K562 (cell line): ENCODE results near the gene DNAJB14. TPM values are rescaled to one million over a fixed set of nuclear protein-coding genes. Genes with fewer than 3 reads are reported as not detected.

ENCODE experiments used
- ATAC-seq: fragments of 200-7000 bp; cut with Tn5 transposase; 3 replicates; pipeline ENCODE4 v1.9.1; 2020; ENCODE audit warnings: moderate library complexity
- BruUV-seq: library from RNA; stranded (reverse); fragments of 400-500 nt; replicated peaks from 2 replicates; lab custom pipeline; 2021; lab: Mats Ljungman, UMichigan
- CTCF ChIA-PET: fragments of 300-600 bp; formaldehyde crosslinking; extraction: SDS; loops from one replicate; lab custom pipeline; 2021; ENCODE audit warnings: low intra/inter-chr PET ratio; lab: Yijun Ruan, JAX
- POLR2A ChIA-PET: fragments of 300-600, 350-650 bp; sonication (Branson Sonifier 250); formaldehyde crosslinking; extraction: SDS; loops from one replicate; lab custom pipeline; 2021; ENCODE audit warnings: antibody characterized with exemption, inconsistent platforms; lab: Yijun Ruan, JAX
- DNase-seq, 4 experiments: peaks; one replicate each; pipeline versions ENCODE4 v3.0.0 to v3.0.0-alpha.2; 2011 to 2018; ENCODE audit warnings: low spot score in 3 of 4, mixed read lengths in 3 of 4; ENCODE audit errors: extremely low read depth in 1 of 4
- FAIRE-seq: peaks from 2 replicates; lab custom pipeline; 2011; peaks lifted over from hg19 to GRCh38; lab: Jason Lieb, UNC
- H2AFZ ChIP-seq: 2 replicates; pipeline ENCODE4 v1.6.0; 2011; ENCODE audit warnings: low read depth, low read length, control low read depth, inconsistent platforms
- H3K27ac ChIP-seq: fragments of 200-600 bp; 3 replicates; pipeline ENCODE4 v1.8.0; 2011; ENCODE audit warnings: low read depth, mild to moderate bottlenecking, control low read depth, inconsistent platforms, low read length, moderate library complexity, mixed read lengths; ENCODE audit errors: extremely low read depth
- H3K27me3 ChIP-seq, 2 experiments: fragments of 300-600 bp in 1 of 2; 2 replicates in 1 of 2; 3 replicates in 1 of 2; pipeline versions ENCODE4 v1.6.0 to v1.8.0; 2011; ENCODE audit warnings: inconsistent platforms in 2 of 2, low read length in 2 of 2, mild to moderate bottlenecking in 1 of 2, mixed read lengths in 1 of 2, moderate library complexity in 1 of 2; ENCODE audit not compliant: control insufficient read depth in 2 of 2, insufficient read depth in 2 of 2
- H3K36me3 ChIP-seq: fragments of 300-600 bp; 3 replicates; pipeline ENCODE4 v1.8.0; 2011; ENCODE audit warnings: mild to moderate bottlenecking, low read length, inconsistent platforms; ENCODE audit not compliant: control insufficient read depth, insufficient read depth
- H3K4me1 ChIP-seq, 2 experiments: fragments of 200-600 bp in 1 of 2; replicated peaks in 1 of 2; 2 replicates in 1 of 2; 3 replicates in 1 of 2; pipeline versions ENCODE4 v1.5.1 to v1.8.0; 2011; ENCODE audit warnings: inconsistent platforms in 2 of 2, low read length in 2 of 2, mild to moderate bottlenecking in 1 of 2, mixed read lengths in 1 of 2, moderate library complexity in 1 of 2; ENCODE audit not compliant: control insufficient read depth in 2 of 2, insufficient read depth in 2 of 2
- H3K4me2 ChIP-seq: 2 replicates; pipeline ENCODE4 v1.6.1; 2011; ENCODE audit warnings: low read length, control low read depth, inconsistent platforms, mixed read lengths; ENCODE audit not compliant: insufficient read depth
- H3K4me3 ChIP-seq: fragments of 200-600 bp; sonication (generic), shearing (Covaris generic); 2 replicates; pipeline ENCODE4 v1.5.1; 2016; ENCODE audit warnings: control low read depth, inconsistent platforms
- H3K79me2 ChIP-seq: fragments of 200-600 bp; 3 replicates; pipeline ENCODE4 v1.8.0; 2011; ENCODE audit warnings: low read length, inconsistent platforms; ENCODE audit not compliant: control insufficient read depth, insufficient read depth
- H3K9ac ChIP-seq, 2 experiments: 2 replicates each; pipeline versions ENCODE4 v1.6.0 to v1.6.1; 2011; ENCODE audit warnings: low read depth in 2 of 2, low read length in 2 of 2, control low read depth in 1 of 2, inconsistent platforms in 1 of 2, mild to moderate bottlenecking in 1 of 2, mixed read lengths in 1 of 2; ENCODE audit not compliant: insufficient read depth in 1 of 2
- H3K9me1 ChIP-seq: one replicate; pipeline ENCODE4 v1.6.0; 2011; ENCODE audit warnings: inconsistent platforms, mild to moderate bottlenecking, low read length, moderate library complexity; ENCODE audit not compliant: control insufficient read depth, insufficient read depth
- H3K9me3 ChIP-seq: replicated peaks from 2 replicates; pipeline ENCODE4 v1.5.1; 2011; ENCODE audit warnings: low read depth, low read length, inconsistent platforms; ENCODE audit not compliant: control insufficient read depth, insufficient read depth
- H4K20me1 ChIP-seq: replicated peaks from 2 replicates; pipeline ENCODE4 v1.6.1; 2011; ENCODE audit warnings: low read length, inconsistent platforms, mixed read lengths; ENCODE audit not compliant: control insufficient read depth, insufficient read depth
- CREBBP ChIP-seq: IDR thresholded peaks from one replicate; pipeline ENCODE4 v1.6.1; 2012; ENCODE audit warnings: low read depth, mild to moderate bottlenecking, control low read depth, inconsistent platforms, low read length
- DMBX1 ChIP-seq: fragments of 250-450 bp; sonication (Bioruptor Pico); IDR thresholded peaks from 2 replicates; pipeline ENCODE4 v1.8.0; 2022; ENCODE audit warnings: inconsistent platforms, mild to moderate bottlenecking, moderate library complexity, borderline replicate concordance
- GTF2E2 ChIP-seq: fragments of 200-800 bp; sonication (Bioruptor generic); IDR thresholded peaks from 2 replicates; pipeline ENCODE4 v1.6.1; 2016; ENCODE audit warnings: missing genetic modification characterization, missing compliant biosample characterization
- HMG20A ChIP-seq: fragments of 450-650 bp; formaldehyde crosslinking; conservative IDR thresholded peaks from 2 replicates; pipeline ENCODE4 v1.4.0; 2020; ENCODE audit warnings: mild to moderate bottlenecking, mixed read lengths
- MLLT1 ChIP-seq, 2 experiments: fragments of 450-650 bp; IDR thresholded peaks; 2 replicates each; pipeline ENCODE4 v1.6.1; 2016
- NUFIP1 ChIP-seq: fragments of 450-650 bp; IDR thresholded peaks from 2 replicates; pipeline ENCODE4 v1.6.1; 2018; ENCODE audit not compliant: partially characterized antibody
- SMAD1 ChIP-seq: fragments of 150-350 bp; IDR thresholded peaks from 2 replicates; pipeline ENCODE4 v1.6.1; 2014; ENCODE audit warnings: low read length, low read depth; ENCODE audit not compliant: partially characterized antibody
- SMARCA4 ChIP-seq: fragments of 450-650 bp; IDR thresholded peaks from 2 replicates; pipeline ENCODE4 v1.6.1; 2016
- STAT5B ChIP-seq: fragments of 250-450 bp; sonication (Bioruptor Pico); IDR thresholded peaks from 2 replicates; pipeline ENCODE4 v1.8.0; 2021; ENCODE audit warnings: mild to moderate bottlenecking, inconsistent platforms
- TCF7 ChIP-seq: sonication (generic); IDR thresholded peaks from 2 replicates; pipeline ENCODE4 v1.6.1; 2016; ENCODE audit warnings: antibody characterized with exemption, borderline replicate concordance
- TEAD2 ChIP-seq: fragments of 450-650 bp; IDR thresholded peaks from 2 replicates; pipeline ENCODE4 v1.6.1; 2016; ENCODE audit warnings: missing genetic modification characterization, control low read depth, missing compliant biosample characterization
- ZNF696 ChIP-seq: fragments of 250-450 bp; sonication (Bioruptor Pico); conservative IDR thresholded peaks from 2 replicates; pipeline ENCODE4 v1.4.0; 2020; ENCODE audit warnings: mild to moderate bottlenecking, moderate library complexity
- WGBS: fragments of 100-300 bp; shearing (Covaris generic); methylation state at CpG from one replicate; pipeline ENCODE4 v1.1.6; 2016; ENCODE audit warnings: low coverage, mixed read lengths; ENCODE audit not compliant: insufficient coverage; ENCODE audit errors: missing lambda C conversion rate; 5-methylcytosine and 5-hydroxymethylcytosine counted together
- in situ Hi-C: fragments of 300-500 bp; cut with MboI; formaldehyde crosslinking; loops from 4 replicates; pipeline ENCODE4 v1.15.0; 2018; ENCODE audit warnings: inconsistent platforms, mixed read lengths
- intact Hi-C: fragments of 100-400 bp; cut with micrococcal nuclease; formaldehyde crosslinking; loops from 2 replicates; pipeline ENCODE4 v1.14.2; 2022
- polyA plus RNA-seq, 8 experiments: library from polyadenylated mRNA; depleted of rRNA in 4 of 8; stranded (reverse) in 5 of 8; unstranded in 3 of 8; fragments of >200 nt; fragmentation: Nextera tagmentation in 2 of 8; fragmentation: Illumina TruSeq in 1 of 8; extraction: Ambion mirVana in 2 of 8; extraction: Trizol in 1 of 8; gene quantifications; 2 replicates each; pipeline versions ENCODE4 v1.2.1 to v1.2.3, GENCODE V29; 2011 to 2014; ENCODE audit warnings: inconsistent platforms in 1 of 8, missing spikeins in 1 of 8
- total RNA-seq, 7 experiments: library from RNA; depleted of rRNA in 6 of 7; stranded (reverse); fragments of >200 nt in 6 of 7; fragmentation: Illumina TruSeq in 2 of 7; extraction: Trizol in 2 of 7; gene quantifications; 2 replicates each; pipeline versions ENCODE4 v1.2.1 to v1.2.3, GENCODE V29; 2011 to 2021; ENCODE audit warnings: low replicate concordance in 1 of 7
- TF ChIP-seq, protein P1 (sequence below): sonication (generic); formaldehyde crosslinking; IDR thresholded peaks from 2 replicates; pipeline ENCODE4 v1.8.0; 2023; ENCODE audit warnings: mild to moderate bottlenecking, missing genetic modification reagents
- TF ChIP-seq, protein P2 (sequence below), 2 experiments: fragments of 200-800 bp in 1 of 2; sonication (Bioruptor generic) in 1 of 2; sonication (generic) in 1 of 2; formaldehyde crosslinking in 1 of 2; IDR thresholded peaks in 1 of 2; conservative IDR thresholded peaks in 1 of 2; 2 replicates each; pipeline versions ENCODE4 v1.5.0 to v1.6.1; 2016 to 2020; ENCODE audit warnings: missing compliant biosample characterization in 1 of 2, missing genetic modification characterization in 1 of 2, missing genetic modification reagents in 1 of 2

Gene DNAJB14
- total and polyA plus RNA-seq, 9 of the 15 experiments (the other 6 are each of a cell fraction or from before 2014, with no cell fraction given) = 5.5 to 28.0 (median 12.7) TPM

DNA sequence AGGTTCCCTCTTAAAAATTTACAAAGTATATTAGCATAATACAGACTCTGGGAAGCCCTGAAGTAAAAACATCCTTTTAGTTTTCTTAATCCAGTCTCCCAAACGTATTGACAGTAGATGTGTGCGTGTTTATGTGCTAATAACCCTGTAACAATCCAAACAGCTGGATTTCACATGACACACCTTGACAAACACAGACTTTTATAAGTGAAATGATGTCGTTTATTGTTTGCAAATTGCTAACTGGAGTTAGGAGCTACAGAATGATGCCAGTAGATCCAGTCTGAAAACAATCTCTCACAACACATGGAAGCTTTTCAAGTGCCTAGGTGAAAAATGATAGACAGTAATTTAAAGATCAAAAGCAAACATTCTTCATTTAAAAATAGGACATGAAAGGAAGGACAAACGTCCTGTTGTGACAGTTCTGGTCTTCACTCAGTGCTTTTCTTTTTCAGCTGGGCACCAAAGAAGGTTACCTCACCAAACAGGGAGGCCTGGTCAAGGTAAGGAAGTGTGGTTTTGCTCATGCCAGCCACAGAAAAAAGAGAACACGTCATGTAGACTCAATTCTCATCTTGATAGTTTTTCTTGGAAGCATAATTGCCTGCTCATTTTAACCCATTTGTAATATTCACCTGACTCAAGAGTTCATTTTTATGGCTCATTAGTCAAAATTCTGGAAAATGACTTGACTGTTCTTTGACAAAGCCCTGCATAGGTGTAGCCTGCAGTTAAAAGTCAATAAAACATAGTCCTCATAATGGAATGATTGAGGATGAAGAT, 85.1 kb downstream of the DNAJB14 start (continued):
- TF ChIP-seq, protein P1, sequence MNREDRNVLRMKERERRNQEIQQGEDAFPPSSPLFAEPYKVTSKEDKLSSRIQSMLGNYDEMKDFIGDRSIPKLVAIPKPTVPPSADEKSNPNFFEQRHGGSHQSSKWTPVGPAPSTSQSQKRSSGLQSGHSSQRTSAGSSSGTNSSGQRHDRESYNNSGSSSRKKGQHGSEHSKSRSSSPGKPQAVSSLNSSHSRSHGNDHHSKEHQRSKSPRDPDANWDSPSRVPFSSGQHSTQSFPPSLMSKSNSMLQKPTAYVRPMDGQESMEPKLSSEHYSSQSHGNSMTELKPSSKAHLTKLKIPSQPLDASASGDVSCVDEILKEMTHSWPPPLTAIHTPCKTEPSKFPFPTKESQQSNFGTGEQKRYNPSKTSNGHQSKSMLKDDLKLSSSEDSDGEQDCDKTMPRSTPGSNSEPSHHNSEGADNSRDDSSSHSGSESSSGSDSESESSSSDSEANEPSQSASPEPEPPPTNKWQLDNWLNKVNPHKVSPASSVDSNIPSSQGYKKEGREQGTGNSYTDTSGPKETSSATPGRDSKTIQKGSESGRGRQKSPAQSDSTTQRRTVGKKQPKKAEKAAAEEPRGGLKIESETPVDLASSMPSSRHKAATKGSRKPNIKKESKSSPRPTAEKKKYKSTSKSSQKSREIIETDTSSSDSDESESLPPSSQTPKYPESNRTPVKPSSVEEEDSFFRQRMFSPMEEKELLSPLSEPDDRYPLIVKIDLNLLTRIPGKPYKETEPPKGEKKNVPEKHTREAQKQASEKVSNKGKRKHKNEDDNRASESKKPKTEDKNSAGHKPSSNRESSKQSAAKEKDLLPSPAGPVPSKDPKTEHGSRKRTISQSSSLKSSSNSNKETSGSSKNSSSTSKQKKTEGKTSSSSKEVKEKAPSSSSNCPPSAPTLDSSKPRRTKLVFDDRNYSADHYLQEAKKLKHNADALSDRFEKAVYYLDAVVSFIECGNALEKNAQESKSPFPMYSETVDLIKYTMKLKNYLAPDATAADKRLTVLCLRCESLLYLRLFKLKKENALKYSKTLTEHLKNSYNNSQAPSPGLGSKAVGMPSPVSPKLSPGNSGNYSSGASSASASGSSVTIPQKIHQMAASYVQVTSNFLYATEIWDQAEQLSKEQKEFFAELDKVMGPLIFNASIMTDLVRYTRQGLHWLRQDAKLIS = no peak
- no peak for TF ChIP-seq GTF2E2 (tag)
- no peak for TF ChIP-seq SMARCA4

DNA sequence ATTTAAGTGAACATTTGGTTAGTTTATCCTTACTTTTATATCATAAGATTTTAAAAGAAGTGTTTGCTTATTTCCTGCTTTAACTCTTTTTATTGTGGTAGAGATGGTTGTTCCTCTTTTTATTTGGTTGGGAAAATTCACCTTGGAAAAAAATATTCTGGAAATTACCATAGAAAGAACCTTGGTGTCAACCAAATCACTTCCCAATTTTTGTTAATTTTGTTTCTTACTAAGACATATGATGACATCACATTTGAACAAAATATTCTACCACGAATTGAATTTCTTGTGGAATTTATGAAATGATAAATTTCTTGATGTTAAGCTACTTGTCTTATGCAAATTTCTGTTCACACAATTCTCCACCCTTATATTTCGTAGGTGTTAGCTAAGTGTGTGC, 85.9 kb downstream of the DNAJB14 start:
- Histone ChIP-seq H3K4me2 (no peak overlapping the region), H3K36me3 (no peaks in the 10 kb centered on the region)
- no peak for FAIRE-seq
- CTCF ChIA-PET = no interaction called here
- TF ChIP-seq MLLT1 (IDR thresholded peaks at IDR 0.05) (no peak), ZNF696 (CRISPR knock-in tag) (no peak), STAT5B (CRISPR knock-in tag) (no peak), NUFIP1 (no peak), CREBBP (no peak), TEAD2 (tag) (no peak), HMG20A (no peak), DMBX1 (CRISPR knock-in tag) (no peak), TCF7 (no peak), SMAD1 (no peak)
- TF ChIP-seq, protein P2, sequence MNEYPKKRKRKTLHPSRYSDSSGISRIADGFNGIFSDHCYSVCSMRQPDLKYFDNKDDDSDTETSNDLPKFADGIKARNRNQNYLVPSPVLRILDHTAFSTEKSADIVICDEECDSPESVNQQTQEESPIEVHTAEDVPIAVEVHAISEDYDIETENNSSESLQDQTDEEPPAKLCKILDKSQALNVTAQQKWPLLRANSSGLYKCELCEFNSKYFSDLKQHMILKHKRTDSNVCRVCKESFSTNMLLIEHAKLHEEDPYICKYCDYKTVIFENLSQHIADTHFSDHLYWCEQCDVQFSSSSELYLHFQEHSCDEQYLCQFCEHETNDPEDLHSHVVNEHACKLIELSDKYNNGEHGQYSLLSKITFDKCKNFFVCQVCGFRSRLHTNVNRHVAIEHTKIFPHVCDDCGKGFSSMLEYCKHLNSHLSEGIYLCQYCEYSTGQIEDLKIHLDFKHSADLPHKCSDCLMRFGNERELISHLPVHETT (CRISPR knock-in tag; conservative IDR thresholded peaks at IDR 0.05 in 1 of 2, IDR thresholded peaks at IDR 0.05 in 1 of 2) = no peak
- TF ChIP-seq, all 486 proteins: peak for 0
- WGBS = 17% methylated on average over 2 of the region's 2 CpGs
- H3K79me2 ChIP-seq = no peaks in the 10 kb centered on the region
- DNase-seq = no peak
- no peak overlapping the region for H3K4me3 ChIP-seq
- in situ Hi-C loops (no loop called here), intact Hi-C loops (no loop called here)
- no peak overlapping the region for H2AFZ ChIP-seq
- no peak for ATAC-seq
- H3K27me3 ChIP-seq = no peaks in the 10 kb centered on the region
- no peak overlapping the region for H3K27ac ChIP-seq
- no peaks in the 10 kb centered on the region for H4K20me1 ChIP-seq
- no peaks in the 10 kb centered on the region for H3K9me1 ChIP-seq
- BruUV-seq = no TSS peak
- H3K9ac ChIP-seq = no peak overlapping the region
- no peaks in the 10 kb centered on the region for H3K9me3 ChIP-seq
- POLR2A ChIA-PET = interaction anchor here (1.0 kb wide), 1 partner anchor 8 kb away, joined by 3 read pairs; no protein-coding TSS in a partner anchor
- H3K4me1 ChIP-seq = peaks cover 0 to 7% of the 10 kb centered on the region in 2 experiments; a peak in 1 of 5 replicates
